GM19328 (cell line): ENCODE measurements around the gene CASP10.
A peak's percentile ranks its signal among the peaks of the same experiment; 100 is the strongest.
"Not testable (repeated sequence)": the region's sequence is repeated elsewhere in the genome, so short reads cannot be mapped to it uniquely, and the experiment has no call there.

ENCODE experiments used
- ATAC-seq: cut with Tn5 transposase; IDR thresholded peaks from one replicate; pipeline ENCODE4 v1.9.1; 2021; ENCODE audit warnings: mild to moderate bottlenecking, moderate library complexity; ENCODE audit not compliant: unreplicated experiment

The CASP10 gene

GRCh38 chr2:201182650-201183364 is at the start of gene CASP10:
TSS of gene CASP10 (plus strand) at chr2:201183141. CDS start at chr2:201185778, 2,637 bp downstream.
- no peak for ATAC-seq

GRCh38 chr2:201135386-201135785 is 47.6 kb upstream of the CASP10 start:
- no peak for ATAC-seq

GRCh38 chr2:201136889-201137321 is 46.0 kb upstream of the CASP10 start:
- no peak for ATAC-seq

GRCh38 chr2:201137505-201138400 is 45.2 kb upstream of the CASP10 start:
- no peak for ATAC-seq

GRCh38 chr2:201138401-201138970 is 44.5 kb upstream of the CASP10 start:
- ATAC-seq: no peak

- not testable (repeated sequence) for ATAC-seq
Measured at GRCh38 chr2:201138986-201139781, 43.8 kb upstream of the CASP10 start.

- ATAC-seq: no peak
Measured at GRCh38 chr2:201139836-201140604, 42.9 kb upstream of the CASP10 start.

- no peak for ATAC-seq
Measured at GRCh38 chr2:201144101-201145051, 38.6 kb upstream of the CASP10 start.

GRCh38 chr2:201148434-201148990 is 34.4 kb upstream of the CASP10 start:
- no peak for ATAC-seq

- no peak for ATAC-seq
Measured at GRCh38 chr2:201149064-201149820, 33.7 kb upstream of the CASP10 start.

- ATAC-seq: not testable (repeated sequence)
Measured at GRCh38 chr2:201149821-201150165, 33.1 kb upstream of the CASP10 start.

GRCh38 chr2:201150454-201151020 is 32.4 kb upstream of the CASP10 start:
- ATAC-seq: no peak

- ATAC-seq: peak; percentile 73
Measured at GRCh38 chr2:201151127-201151981, 31.6 kb upstream of the CASP10 start.

- ATAC-seq: no peak
Measured at GRCh38 chr2:201152517-201152916, 30.4 kb upstream of the CASP10 start.

GRCh38 chr2:201152999-201153815 is 29.7 kb upstream of the CASP10 start:
- ATAC-seq: no peak
